Measurements from ENCODE around the gene SLC12A5.

DNA sequence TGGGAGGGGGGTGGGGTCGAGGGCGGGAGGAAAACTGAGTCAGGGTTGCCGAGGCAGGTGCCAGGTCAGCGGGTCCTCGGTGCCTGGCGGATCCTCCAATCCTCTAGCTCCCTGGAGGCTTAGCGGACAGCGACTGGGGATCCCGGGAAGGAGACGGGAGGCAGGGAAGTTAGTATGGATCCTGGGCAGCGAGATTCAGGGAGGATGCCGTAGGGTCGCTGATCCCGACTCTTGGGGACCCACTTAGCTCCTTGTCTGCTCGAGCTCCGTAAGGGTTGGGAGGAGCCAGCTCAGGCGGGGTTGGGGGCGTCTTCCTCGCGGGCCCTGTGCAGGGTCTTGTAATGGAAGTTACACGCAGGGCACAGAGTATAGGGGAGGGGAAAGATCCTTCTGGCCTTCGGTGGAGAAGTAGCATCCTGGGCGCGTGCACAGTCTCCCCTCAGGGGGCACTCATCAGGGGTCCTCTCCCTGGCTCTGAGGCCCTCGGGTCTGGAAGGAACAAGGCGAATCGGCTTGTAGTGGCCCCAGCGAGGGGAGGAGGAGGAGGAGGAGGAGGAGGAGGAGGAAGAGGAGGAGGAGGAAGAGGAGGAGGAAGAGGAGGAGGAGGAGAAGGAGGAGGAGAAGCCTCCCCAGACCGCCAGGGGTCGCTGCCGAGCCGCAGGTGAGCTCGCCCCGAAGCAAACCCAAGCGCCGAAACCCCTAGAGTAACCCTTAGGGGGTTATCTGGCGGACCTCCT lies 6.4 kb upstream of the SLC12A5 start:
- TF ChIP-seq SP1 (CRISPR knock-in tag; conservative IDR thresholded peaks at IDR 0.05) (no peak; the same call in 1 of the 2 replicates), ATF1 (CRISPR knock-in tag; IDR thresholded peaks at IDR 0.05) (no peak), ZNF416 (CRISPR knock-in tag; IDR thresholded peaks at IDR 0.05) (no peak), ESRRA (CRISPR knock-in tag; IDR thresholded peaks at IDR 0.05; ENCODE audit: borderline replicate concordance) (no peak)
- TF ChIP-seq, protein P1, sequence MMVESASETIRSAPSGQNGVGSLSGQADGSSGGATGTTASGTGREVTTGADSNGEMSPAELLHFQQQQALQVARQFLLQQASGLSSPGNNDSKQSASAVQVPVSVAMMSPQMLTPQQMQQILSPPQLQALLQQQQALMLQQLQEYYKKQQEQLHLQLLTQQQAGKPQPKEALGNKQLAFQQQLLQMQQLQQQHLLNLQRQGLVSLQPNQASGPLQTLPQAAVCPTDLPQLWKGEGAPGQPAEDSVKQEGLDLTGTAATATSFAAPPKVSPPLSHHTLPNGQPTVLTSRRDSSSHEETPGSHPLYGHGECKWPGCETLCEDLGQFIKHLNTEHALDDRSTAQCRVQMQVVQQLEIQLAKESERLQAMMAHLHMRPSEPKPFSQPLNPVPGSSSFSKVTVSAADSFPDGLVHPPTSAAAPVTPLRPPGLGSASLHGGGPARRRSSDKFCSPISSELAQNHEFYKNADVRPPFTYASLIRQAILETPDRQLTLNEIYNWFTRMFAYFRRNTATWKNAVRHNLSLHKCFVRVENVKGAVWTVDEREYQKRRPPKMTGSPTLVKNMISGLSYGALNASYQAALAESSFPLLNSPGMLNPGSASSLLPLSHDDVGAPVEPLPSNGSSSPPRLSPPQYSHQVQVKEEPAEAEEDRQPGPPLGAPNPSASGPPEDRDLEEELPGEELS (CRISPR knock-in tag; IDR thresholded peaks at IDR 0.05) = no peak
- TF ChIP-seq, protein P2, sequence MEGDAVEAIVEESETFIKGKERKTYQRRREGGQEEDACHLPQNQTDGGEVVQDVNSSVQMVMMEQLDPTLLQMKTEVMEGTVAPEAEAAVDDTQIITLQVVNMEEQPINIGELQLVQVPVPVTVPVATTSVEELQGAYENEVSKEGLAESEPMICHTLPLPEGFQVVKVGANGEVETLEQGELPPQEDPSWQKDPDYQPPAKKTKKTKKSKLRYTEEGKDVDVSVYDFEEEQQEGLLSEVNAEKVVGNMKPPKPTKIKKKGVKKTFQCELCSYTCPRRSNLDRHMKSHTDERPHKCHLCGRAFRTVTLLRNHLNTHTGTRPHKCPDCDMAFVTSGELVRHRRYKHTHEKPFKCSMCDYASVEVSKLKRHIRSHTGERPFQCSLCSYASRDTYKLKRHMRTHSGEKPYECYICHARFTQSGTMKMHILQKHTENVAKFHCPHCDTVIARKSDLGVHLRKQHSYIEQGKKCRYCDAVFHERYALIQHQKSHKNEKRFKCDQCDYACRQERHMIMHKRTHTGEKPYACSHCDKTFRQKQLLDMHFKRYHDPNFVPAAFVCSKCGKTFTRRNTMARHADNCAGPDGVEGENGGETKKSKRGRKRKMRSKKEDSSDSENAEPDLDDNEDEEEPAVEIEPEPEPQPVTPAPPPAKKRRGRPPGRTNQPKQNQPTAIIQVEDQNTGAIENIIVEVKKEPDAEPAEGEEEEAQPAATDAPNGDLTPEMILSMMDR (IDR thresholded peaks at IDR 0.05) = peak; percentile 79
- TF ChIP-seq, protein P3, sequence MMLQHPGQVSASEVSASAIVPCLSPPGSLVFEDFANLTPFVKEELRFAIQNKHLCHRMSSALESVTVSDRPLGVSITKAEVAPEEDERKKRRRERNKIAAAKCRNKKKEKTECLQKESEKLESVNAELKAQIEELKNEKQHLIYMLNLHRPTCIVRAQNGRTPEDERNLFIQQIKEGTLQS (CRISPR knock-in tag; conservative IDR thresholded peaks at IDR 0.05) = no peak
